Spinal cord (tissue), 10 donors: ENCODE data around the gene CCDC197. TPM values are rescaled to one million over a fixed set of nuclear protein-coding genes. Genes with fewer than 3 reads are reported as not detected.

ENCODE experiments used
- DNase-seq, 6 donors: peaks; one replicate each; pipeline versions ENCODE4 v3.0.0 to v3.0.0-alpha.2; 2013 to 2015; ENCODE audit warnings: low spot score in 6 of 6, low read depth in 4 of 6
- H3K27ac ChIP-seq: one replicate; pipeline ENCODE4 v1.5.1; 2013; ENCODE audit warnings: low read depth, low read length, control low read depth
- H3K27me3 ChIP-seq: one replicate; pipeline ENCODE4 v1.6.1; 2013; ENCODE audit warnings: low read length; ENCODE audit not compliant: control insufficient read depth, insufficient read depth
- H3K36me3 ChIP-seq: one replicate; pipeline ENCODE4 v1.6.1; 2013; ENCODE audit warnings: low read length; ENCODE audit not compliant: control insufficient read depth, insufficient read depth
- H3K4me1 ChIP-seq: one replicate; pipeline ENCODE4 v1.6.1; 2013; ENCODE audit warnings: low read length; ENCODE audit not compliant: control insufficient read depth, insufficient read depth
- H3K4me3 ChIP-seq: one replicate; pipeline ENCODE4 v1.5.1; 2013; ENCODE audit warnings: low read depth, low read length, control low read depth
- H3K9me3 ChIP-seq: one replicate; pipeline ENCODE4 v1.6.1; 2013; ENCODE audit warnings: low read length; ENCODE audit not compliant: control insufficient read depth, insufficient read depth
- WGBS: methylation state at CpG from one replicate; pipeline ENCODE4 v1.1.5; 2013; ENCODE audit warnings: missing lambda C conversion rate; ENCODE audit not compliant: insufficient coverage; 5-methylcytosine and 5-hydroxymethylcytosine counted together
- polyA plus RNA-seq, 2 donors: library from polyadenylated mRNA; unstranded; fragments of 120-200 nt; gene quantifications; one replicate each; pipeline ENCODE4 v1.2.1, GENCODE V29; 2013; ENCODE audit not compliant: insufficient read length in 2 of 2
- total RNA-seq, 2 donors: library from RNA; depleted of rRNA in 1 of 2; stranded (reverse); fragments of 120-200 nt in 1 of 2; fragments of >200 nt in 1 of 2; gene quantifications; one replicate each; pipeline versions ENCODE4 v1.2.3 to v1.2.4, GENCODE V29; 2013 to 2014
- donor health status: healthy.

CCDC197 gene
- total and polyA plus RNA-seq, 4 donors: not detected

DNA sequence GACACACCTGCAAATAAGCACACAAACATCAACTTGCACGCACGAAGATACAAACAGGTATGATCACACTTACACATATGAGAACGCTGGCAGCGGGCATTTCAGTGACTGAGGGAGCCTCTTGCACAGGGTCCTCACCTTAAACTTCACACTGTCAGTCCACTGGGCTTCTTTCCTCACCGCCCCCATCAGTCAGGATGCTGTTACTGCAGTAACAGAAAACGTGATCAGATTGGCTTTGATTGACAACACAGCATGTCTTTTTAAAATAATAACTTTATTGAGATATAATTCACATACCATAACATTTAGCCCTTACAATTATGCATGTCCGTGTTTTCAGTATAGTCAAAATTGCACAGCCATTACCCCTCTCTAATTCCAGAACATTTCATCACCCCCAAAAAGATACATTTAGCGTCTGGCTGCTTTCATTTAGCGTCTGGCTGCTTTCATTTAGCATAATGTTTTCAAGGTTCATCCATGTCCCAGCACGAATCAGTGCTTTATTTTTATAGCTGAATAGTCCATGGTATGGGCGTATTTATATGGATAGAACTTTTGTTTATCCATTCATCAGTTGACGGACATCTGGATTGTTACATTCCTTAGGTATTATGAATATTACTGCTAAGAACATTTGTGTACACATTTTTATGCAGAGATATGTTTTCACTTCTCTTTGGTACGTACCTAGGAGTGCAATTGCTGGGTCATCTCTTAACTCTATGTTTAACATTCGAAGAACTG is 8.4 kb downstream of the CCDC197 start:
- 49% methylated on average over 8 of the region's 14 CpGs for WGBS
- Histone ChIP-seq H3K9me3 (no peaks in the 10 kb centered on the region), H3K27ac (no peak overlapping the region), H3K36me3 (peaks cover 2% of the 10 kb centered on the region), H3K27me3 (peaks cover 4% of the 10 kb centered on the region), H3K4me1 (peaks cover 21% of the 10 kb centered on the region), H3K4me3 (no peak overlapping the region)
- DNase-seq: peak in 1 of 6 donors; percentile 49

DNA sequence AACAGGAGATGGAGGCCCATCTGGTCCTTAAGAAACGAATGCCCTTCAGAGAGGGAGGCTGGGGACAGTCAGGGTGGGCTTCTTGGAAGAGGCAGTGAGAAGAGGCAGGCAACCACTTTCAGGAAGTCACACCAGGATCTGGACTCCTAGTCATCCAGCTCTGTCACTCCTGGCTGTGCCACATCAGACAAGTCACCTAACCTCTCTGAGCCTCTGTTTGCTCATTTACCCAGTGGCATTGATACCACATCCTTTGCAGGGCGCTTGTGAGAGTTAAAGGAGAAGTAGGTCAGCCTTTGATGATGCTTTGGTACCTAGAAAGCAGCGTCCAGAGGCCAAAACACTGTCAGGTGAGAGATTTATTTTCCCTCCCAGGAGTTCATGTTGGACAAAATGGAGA is 11.1 kb downstream of the CCDC197 start:
- H3K4me3 ChIP-seq: no peak overlapping the region
- DNase-seq: no peak
- no peak overlapping the region for H3K27ac ChIP-seq
- no peaks in the 10 kb centered on the region for H3K9me3 ChIP-seq
- WGBS: 44% methylated on average over 1 of the region's 3 CpGs
- no peaks in the 10 kb centered on the region for H3K27me3 ChIP-seq
- H3K4me1 ChIP-seq: peaks cover 14% of the 10 kb centered on the region
- H3K36me3 ChIP-seq: no peaks in the 10 kb centered on the region

DNA sequence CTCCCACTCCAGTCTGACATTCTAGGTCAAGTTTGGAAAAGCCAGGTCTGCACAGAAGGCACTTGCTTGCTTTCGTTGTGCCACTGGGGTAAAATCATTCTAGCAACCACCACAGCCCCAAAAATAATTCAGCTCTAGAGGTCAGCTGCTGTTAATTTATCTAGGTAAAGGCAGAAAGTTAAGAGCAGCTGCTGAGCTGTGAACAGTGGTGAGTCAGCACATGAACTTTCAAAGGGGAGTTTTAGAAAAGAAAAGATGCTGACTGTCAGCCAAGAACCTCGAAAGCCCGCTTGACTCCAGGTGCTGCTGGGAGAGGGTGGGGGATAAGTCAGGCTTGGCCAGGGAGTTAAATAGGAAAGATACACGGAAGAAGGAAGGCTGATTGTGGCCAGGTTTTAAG is 12.7 kb downstream of the CCDC197 start:
- no peaks in the 10 kb centered on the region for H3K27me3 ChIP-seq
- peak in 2 of 6 donors; percentile 43 to 67 for DNase-seq
- peaks cover 14% of the 10 kb centered on the region for H3K4me1 ChIP-seq

DNA sequence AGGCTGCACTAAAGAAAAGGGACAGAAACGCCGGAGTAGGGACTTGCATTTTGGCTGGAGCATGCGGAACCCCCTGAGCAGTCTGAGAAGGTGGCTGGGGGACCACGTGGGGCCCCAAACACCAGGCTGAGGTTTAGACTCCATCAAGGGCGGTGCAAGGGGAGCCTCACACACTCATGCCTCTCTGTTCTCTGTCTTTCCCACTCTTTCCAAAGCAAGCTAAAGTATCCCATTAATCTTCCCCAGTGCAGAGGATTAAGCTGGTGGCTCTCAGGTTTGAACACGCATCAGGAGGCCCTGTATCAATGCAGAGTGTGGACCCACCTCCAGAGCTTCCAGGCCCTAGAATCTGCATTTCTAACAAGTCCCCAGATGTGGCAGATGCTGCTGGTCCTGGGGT is 13.5 kb downstream of the CCDC197 start:
- H3K27ac ChIP-seq: no peak overlapping the region
- peaks cover 14% of the 10 kb centered on the region for H3K4me1 ChIP-seq
- H3K9me3 ChIP-seq: no peaks in the 10 kb centered on the region
- no peaks in the 10 kb centered on the region for H3K36me3 ChIP-seq
- WGBS: 98% methylated on average over 6 of the region's 6 CpGs
- H3K4me3 ChIP-seq: no peak overlapping the region
- no peak for DNase-seq
- no peaks in the 10 kb centered on the region for H3K27me3 ChIP-seq

More for the DNA sequence above, 12.7 kb downstream of the CCDC197 start:
- no peaks in the 10 kb centered on the region for H3K9me3 ChIP-seq
- 8% methylated on average over 3 of the region's 4 CpGs for WGBS
- H3K27ac ChIP-seq: no peak overlapping the region
- no peaks in the 10 kb centered on the region for H3K36me3 ChIP-seq
- H3K4me3 ChIP-seq: no peak overlapping the region

DNA sequence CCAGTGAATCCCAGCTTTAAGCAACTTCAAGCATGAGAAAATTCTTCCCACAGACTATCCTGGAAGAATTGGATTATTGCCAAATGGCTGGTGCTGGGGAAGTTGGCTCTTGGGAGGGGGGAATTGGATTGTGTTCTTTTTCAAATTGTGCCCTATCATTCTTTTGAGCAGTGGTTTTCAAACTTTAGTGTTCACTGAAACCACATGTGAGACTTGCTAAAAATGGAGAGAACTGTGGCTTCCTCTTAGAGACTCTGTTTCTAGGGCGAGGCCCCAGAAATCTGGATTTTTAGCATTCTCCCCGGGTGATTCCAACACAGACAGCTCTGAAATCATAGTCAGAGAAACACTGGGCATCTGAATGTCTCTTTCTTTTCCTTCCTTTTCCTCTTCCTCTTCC is 14.7 kb downstream of the CCDC197 start:
- Histone ChIP-seq H3K4me3 (no peak overlapping the region), H3K36me3 (no peaks in the 10 kb centered on the region), H3K27me3 (no peaks in the 10 kb centered on the region), H3K9me3 (no peaks in the 10 kb centered on the region), H3K4me1 (peaks cover 21% of the 10 kb centered on the region), H3K27ac (no peak overlapping the region)
- WGBS: 68% methylated on average over 2 of the region's 2 CpGs
- DNase-seq: peak in 2 of 6 donors; percentile 39 to 73

DNA sequence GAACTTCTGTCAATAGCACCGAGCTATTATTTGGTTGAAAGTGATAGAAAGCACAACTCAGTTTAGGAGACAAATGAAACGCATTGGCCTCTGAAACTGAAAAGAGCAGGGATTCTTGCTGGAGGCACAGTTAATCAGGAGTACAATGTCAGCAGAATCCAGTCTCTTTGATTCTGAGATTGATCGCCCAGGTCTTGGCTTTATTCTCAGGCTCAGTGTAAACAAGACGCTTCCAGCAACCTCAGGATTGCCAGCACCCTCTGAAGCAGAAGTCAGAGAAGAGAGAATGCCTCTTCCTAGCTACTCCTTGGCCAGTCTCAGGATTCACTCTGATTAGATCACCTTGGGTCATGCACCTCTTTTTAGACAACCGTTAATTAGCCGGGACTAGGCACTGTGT is 17.3 kb downstream of the CCDC197 start:
- 27% methylated on average over 6 of the region's 6 CpGs for WGBS
- peak in 3 of 6 donors; percentile 33 to 58 (median 49) for DNase-seq
- no peaks in the 10 kb centered on the region for H3K27me3 ChIP-seq

DNA sequence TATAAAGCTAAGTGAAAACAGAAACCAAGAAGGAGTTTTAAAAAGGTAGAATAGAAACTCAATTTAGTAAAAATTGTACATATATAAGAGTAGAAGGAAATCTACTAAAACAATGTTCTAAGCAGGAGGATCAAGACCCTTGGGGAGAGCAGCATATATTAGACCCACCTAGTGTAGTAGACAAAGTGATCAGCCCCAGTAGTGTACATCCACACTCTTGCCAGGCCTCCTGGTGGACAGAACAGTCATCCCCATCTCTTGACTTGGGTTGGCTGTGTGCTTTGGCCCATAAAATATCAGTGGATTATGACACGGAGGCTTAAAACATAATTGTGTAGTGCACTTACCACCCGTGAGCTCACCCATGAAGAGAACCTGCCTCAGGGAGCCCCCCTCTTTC is 18.1 kb downstream of the CCDC197 start:
- no peaks in the 10 kb centered on the region for H3K36me3 ChIP-seq
- no peaks in the 10 kb centered on the region for H3K9me3 ChIP-seq
- no peak overlapping the region for H3K27ac ChIP-seq
- no peak for DNase-seq
- no peak overlapping the region for H3K4me3 ChIP-seq
- peaks cover 15% of the 10 kb centered on the region for H3K4me1 ChIP-seq
- WGBS: 100% methylated on average over 2 of the region's 2 CpGs
- no peaks in the 10 kb centered on the region for H3K27me3 ChIP-seq

More for the DNA sequence above, 17.3 kb downstream of the CCDC197 start:
- Histone ChIP-seq H3K4me1 (peaks cover 22% of the 10 kb centered on the region), H3K36me3 (no peaks in the 10 kb centered on the region), H3K9me3 (no peaks in the 10 kb centered on the region), H3K27ac (no peak overlapping the region), H3K4me3 (no peak overlapping the region)

DNA sequence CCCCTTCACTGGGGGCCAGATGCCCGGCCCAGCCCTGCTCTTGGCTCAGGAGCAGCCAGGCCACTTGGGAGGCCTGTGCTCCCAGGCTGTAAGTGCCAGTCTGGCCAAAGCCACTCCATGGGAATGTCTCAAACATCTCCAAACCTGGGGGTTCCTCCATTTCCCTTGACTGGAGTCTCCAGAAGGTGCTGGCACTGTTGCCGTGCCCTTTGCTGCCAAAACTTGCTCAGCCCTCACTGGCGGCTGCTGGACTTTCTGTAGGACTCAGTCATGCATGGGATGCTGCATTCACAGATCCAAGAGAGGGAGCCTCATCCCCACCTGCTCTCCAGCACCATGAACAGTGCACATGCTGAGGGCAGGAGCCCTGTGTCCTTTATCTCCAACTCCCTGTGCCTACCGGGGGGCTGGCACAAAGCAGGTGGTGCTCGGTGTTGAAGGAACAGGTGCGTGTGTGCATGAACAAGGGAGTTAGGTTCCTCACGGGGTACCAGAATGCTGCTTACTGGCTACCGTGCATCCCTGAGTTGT is 19.4 kb downstream of the CCDC197 start:
- peak in 1 of 6 donors; percentile 43 for DNase-seq
- WGBS: 80% methylated on average over 8 of the region's 8 CpGs
- H3K4me3 ChIP-seq: no peak overlapping the region

DNA sequence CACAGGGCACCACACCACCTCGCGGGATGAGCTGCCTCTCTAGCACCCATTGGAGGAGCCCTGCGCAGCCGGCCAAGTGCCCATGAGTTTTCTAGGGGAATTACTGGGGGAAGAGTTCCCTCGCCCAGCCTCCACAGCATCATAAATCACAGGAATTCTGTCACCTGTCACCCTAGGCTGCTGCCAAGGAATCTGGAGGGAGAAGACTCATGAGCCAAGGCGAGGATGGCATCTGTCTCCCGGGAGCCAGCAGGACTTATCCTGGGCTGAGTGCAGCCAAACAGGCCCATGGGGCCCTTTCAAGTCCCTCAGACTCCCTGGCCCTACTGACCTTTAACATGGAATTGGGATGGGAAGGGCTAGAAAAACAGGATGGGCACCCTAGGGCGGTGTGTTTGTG is 21.2 kb downstream of the CCDC197 start:
- H3K36me3 ChIP-seq: no peaks in the 10 kb centered on the region
- 44% methylated on average over 4 of the region's 8 CpGs for WGBS

More for the DNA sequence above, 19.4 kb downstream of the CCDC197 start:
- H3K9me3 ChIP-seq: no peaks in the 10 kb centered on the region
- peaks cover 8% of the 10 kb centered on the region for H3K4me1 ChIP-seq
- H3K36me3 ChIP-seq: no peaks in the 10 kb centered on the region
- no peaks in the 10 kb centered on the region for H3K27me3 ChIP-seq
- H3K27ac ChIP-seq: no peak overlapping the region

DNA sequence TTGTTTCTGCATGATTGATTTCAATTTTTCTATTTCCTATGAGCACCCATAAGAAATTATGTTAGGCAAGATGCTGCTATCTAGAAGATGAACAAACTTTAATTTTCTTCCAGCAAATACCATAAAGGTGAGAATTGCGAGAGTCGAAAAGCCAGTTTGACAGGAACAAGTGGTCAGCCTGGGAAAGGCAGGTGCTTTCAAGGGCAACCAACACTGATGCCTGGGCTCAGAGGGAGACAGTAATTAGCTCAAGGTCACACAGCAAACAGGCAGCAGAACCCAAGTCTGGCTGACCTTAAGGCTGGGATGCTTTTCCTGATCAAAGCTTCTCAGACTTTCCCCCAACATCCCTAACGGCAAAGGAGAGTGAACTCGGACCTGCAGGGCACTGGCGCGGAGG is 22.2 kb downstream of the CCDC197 start:
- H3K27me3 ChIP-seq: no peaks in the 10 kb centered on the region
- WGBS: 100% methylated on average over 2 of the region's 6 CpGs
- no peak for DNase-seq
- H3K4me1 ChIP-seq: peaks cover 8% of the 10 kb centered on the region
- H3K36me3 ChIP-seq: no peaks in the 10 kb centered on the region
- no peaks in the 10 kb centered on the region for H3K9me3 ChIP-seq
- no peak overlapping the region for H3K27ac ChIP-seq
- H3K4me3 ChIP-seq: no peak overlapping the region

More for the DNA sequence above, 21.2 kb downstream of the CCDC197 start:
- DNase-seq: no peak
- no peaks in the 10 kb centered on the region for H3K27me3 ChIP-seq
- H3K9me3 ChIP-seq: no peaks in the 10 kb centered on the region
- no peak overlapping the region for H3K4me3 ChIP-seq
- peaks cover 8% of the 10 kb centered on the region for H3K4me1 ChIP-seq
- no peak overlapping the region for H3K27ac ChIP-seq
